CD14-positive monocyte (primary cell): ENCODE data around the gene CST7. TPM values are rescaled to one million over a fixed set of nuclear protein-coding genes. Genes with fewer than 3 reads are reported as not detected.
"Not testable (repeated sequence)": the region's sequence is repeated elsewhere in the genome, so short reads cannot be mapped to it uniquely, and the experiment has no call there.

Experiments used
- DNase-seq, 3 donors: peaks; one replicate each; pipeline ENCODE4 v3.0.0-alpha.2; 2011 to 2022
- H2AFZ ChIP-seq: 2 replicates; pipeline ENCODE4 v1.6.0; 2012; ENCODE audit warnings: mild to moderate bottlenecking, low read depth, low read length, inconsistent platforms; ENCODE audit not compliant: insufficient read depth, poor library complexity, severe bottlenecking
- H3K27ac ChIP-seq, 2 donors: 1 replicate in 1 of 2; 2 replicates in 1 of 2; pipeline ENCODE4 v1.5.1; 2012 to 2013; ENCODE audit warnings: low read length in 2 of 2, control low read depth in 1 of 2, inconsistent platforms in 1 of 2, low read depth in 1 of 2, mild to moderate bottlenecking in 1 of 2
- H3K27me3 ChIP-seq, 2 donors: one replicate each; pipeline versions ENCODE4 v1.6.0 to v1.6.1; 2011 to 2013; ENCODE audit warnings: low read length in 2 of 2; ENCODE audit not compliant: control insufficient read depth in 2 of 2, insufficient read depth in 2 of 2
- H3K36me3 ChIP-seq, 2 donors: replicated peaks in 1 of 2; 1 replicate in 1 of 2; 2 replicates in 1 of 2; pipeline versions ENCODE4 v1.5.1 to v1.6.1; 2012 to 2013; ENCODE audit warnings: low read length in 2 of 2, control low read depth in 1 of 2, inconsistent platforms in 1 of 2, mild to moderate bottlenecking in 1 of 2; ENCODE audit not compliant: insufficient read depth in 2 of 2, control insufficient read depth in 1 of 2
- H3K4me1 ChIP-seq, 2 donors: 1 replicate in 1 of 2; 2 replicates in 1 of 2; pipeline versions ENCODE4 v1.5.1 to v1.6.1; 2012 to 2013; ENCODE audit warnings: low read length in 2 of 2, control low read depth in 1 of 2, inconsistent platforms in 1 of 2, mild to moderate bottlenecking in 1 of 2, moderate library complexity in 1 of 2; ENCODE audit not compliant: insufficient read depth in 2 of 2, control insufficient read depth in 1 of 2
- H3K4me2 ChIP-seq: replicated peaks from 2 replicates; pipeline ENCODE3; 2012; ENCODE audit warnings: low read length, moderate library complexity, mild to moderate bottlenecking; ENCODE audit not compliant: poor library complexity, severe bottlenecking; ENCODE audit errors: extremely low read depth
- H3K4me3 ChIP-seq, 3 experiments: fragments of 200-600 bp in 1 of 3; sonication (generic) in 1 of 3; replicated peaks in 1 of 3; 1 replicate in 2 of 3; 2 replicates in 1 of 3; pipeline ENCODE4 v1.5.1; 2011 to 2013; ENCODE audit warnings: low read length in 3 of 3, mild to moderate bottlenecking in 3 of 3, control low read depth in 2 of 3, low read depth in 2 of 3, inconsistent platforms in 1 of 3, moderate library complexity in 1 of 3
- H3K79me2 ChIP-seq: 2 replicates; pipeline ENCODE4 v1.6.0; 2012; ENCODE audit warnings: mild to moderate bottlenecking, control low read depth, inconsistent platforms, low read length, moderate library complexity; ENCODE audit not compliant: insufficient read depth
- H3K9ac ChIP-seq: 2 replicates; pipeline ENCODE4 v1.6.0; 2017; ENCODE audit warnings: low read length, mild to moderate bottlenecking; ENCODE audit not compliant: insufficient read depth, poor library complexity, severe bottlenecking
- H3K9me3 ChIP-seq, 2 donors: replicated peaks in 1 of 2; 1 replicate in 1 of 2; 2 replicates in 1 of 2; pipeline versions ENCODE4 v1.5.1 to v1.6.1; 2012 to 2013; ENCODE audit warnings: low read length in 2 of 2, control low read depth in 1 of 2; ENCODE audit not compliant: control insufficient read depth in 1 of 2, insufficient read depth in 1 of 2
- H4K20me1 ChIP-seq: 2 replicates; pipeline ENCODE4 v1.6.0; 2012; ENCODE audit warnings: mild to moderate bottlenecking, low read length, control low read depth, moderate library complexity; ENCODE audit not compliant: insufficient read depth
- H3K27ac Mint-ChIP-seq, 7 donors: one replicate each; pipeline ENCODE4 v1.8.0; 2020; ENCODE audit warnings: mild to moderate bottlenecking in 7 of 7, mixed read lengths in 7 of 7, moderate library complexity in 6 of 7, inconsistent platforms in 2 of 7
- H3K27me3 Mint-ChIP-seq, 3 donors: one replicate each; pipeline ENCODE4 v1.8.0; 2021 to 2022; ENCODE audit warnings: low read depth in 3 of 3, mild to moderate bottlenecking in 3 of 3, mixed read lengths in 3 of 3, moderate library complexity in 3 of 3, inconsistent platforms in 1 of 3
- H3K36me3 Mint-ChIP-seq, 2 donors: one replicate each; pipeline ENCODE4 v1.8.0; 2020; ENCODE audit warnings: mixed read lengths in 2 of 2, inconsistent platforms in 1 of 2, mild to moderate bottlenecking in 1 of 2
- H3K4me1 Mint-ChIP-seq: one replicate; pipeline ENCODE4 v1.8.0; 2020; ENCODE audit warnings: mild to moderate bottlenecking, mixed read lengths
- H3K4me3 Mint-ChIP-seq, 2 donors: one replicate each; pipeline ENCODE4 v1.8.0; 2020; ENCODE audit warnings: mild to moderate bottlenecking in 2 of 2, mixed read lengths in 2 of 2, moderate library complexity in 1 of 2
- H3K9me3 Mint-ChIP-seq, 7 donors: one replicate each; pipeline ENCODE4 v1.8.0; 2020 to 2022; ENCODE audit warnings: mixed read lengths in 7 of 7, mild to moderate bottlenecking in 6 of 7, moderate library complexity in 6 of 7, inconsistent platforms in 2 of 7
- WGBS: methylation state at CpG from one replicate; pipeline ENCODE4 v1.1.5; 2013; ENCODE audit warnings: missing lambda C conversion rate; ENCODE audit not compliant: insufficient coverage; 5-methylcytosine and 5-hydroxymethylcytosine counted together
- intact Hi-C, 2 donors: fragments of 100-400 bp; cut with micrococcal nuclease; formaldehyde crosslinking; loops; one replicate each; pipeline versions ENCODE4 v1.15.0 to v1.15.1; 2023
- polyA plus RNA-seq, 3 donors: library from polyadenylated mRNA; depleted of rRNA in 1 of 3; unstranded in 2 of 3; stranded (reverse) in 1 of 3; fragments of 300-500 nt in 2 of 3; fragments of >200 nt in 1 of 3; fragmentation: Illumina TruSeq in 2 of 3; gene quantifications; 1 replicate in 2 of 3; 2 replicates in 1 of 3; pipeline ENCODE4 v1.2.3, GENCODE V29; 2012 to 2021
- TF ChIP-seq, protein P1 (sequence below): fragments of 200-600 bp; IDR thresholded peaks from one replicate; pipeline ENCODE4 v1.8.0; 2022; ENCODE audit warnings: antibody characterized with exemption, mild to moderate bottlenecking

Gene CST7
- polyA plus RNA-seq, 3 donors, result 1.2 to 3.2 (median 1.8) TPM

DNA sequence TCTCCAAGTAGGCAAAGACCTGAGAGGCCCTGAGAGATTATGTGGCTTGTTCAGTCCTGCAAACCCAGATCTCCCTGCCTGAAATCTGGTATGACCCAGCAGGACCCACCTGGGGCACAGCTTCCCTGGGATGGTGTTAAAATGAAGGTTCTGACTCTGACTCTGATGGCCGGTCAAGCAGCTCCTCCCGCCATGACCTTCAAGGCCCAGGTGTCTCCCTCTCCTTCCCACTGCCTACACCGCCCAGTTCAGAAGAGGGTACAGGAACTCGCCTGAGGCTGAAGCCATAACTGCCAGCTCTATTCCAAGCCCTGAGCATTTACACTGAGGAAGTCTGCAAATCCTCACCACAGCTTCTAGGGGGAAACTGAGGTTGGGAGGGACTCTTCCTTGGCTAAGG lies 5.9 kb upstream of the CST7 start:
- Histone ChIP-seq H3K9me3 (peaks cover 5 to 8% of the 10 kb centered on the region in 2 donors), H3K79me2 (no peaks in the 10 kb centered on the region), H3K27me3 (no peaks in the 10 kb centered on the region), H2AFZ (no peak overlapping the region), H3K4me3 (no peak overlapping the region), H3K27ac (no peak overlapping the region), H4K20me1 (no peaks in the 10 kb centered on the region), H3K36me3 (no peaks in the 10 kb centered on the region), H3K4me2 (no peak overlapping the region), H3K4me1 (no peaks in the 10 kb centered on the region), H3K9ac (no peak overlapping the region)
- H3K27me3 Mint-ChIP-seq, result no peaks in the 10 kb centered on the region
- H3K4me3 Mint-ChIP-seq, result no peak overlapping the region
- H3K36me3 Mint-ChIP-seq, result peaks cover 3 to 7% of the 10 kb centered on the region in 2 donors
- no peak overlapping the region for H3K27ac Mint-ChIP-seq
- intact Hi-C loops, result no loop called here
- 100% methylated on average over 3 of the region's 4 CpGs for WGBS
- peaks cover 5% of the 10 kb centered on the region for H3K4me1 Mint-ChIP-seq
- DNase-seq, result no peak
- TF ChIP-seq, protein P1, sequence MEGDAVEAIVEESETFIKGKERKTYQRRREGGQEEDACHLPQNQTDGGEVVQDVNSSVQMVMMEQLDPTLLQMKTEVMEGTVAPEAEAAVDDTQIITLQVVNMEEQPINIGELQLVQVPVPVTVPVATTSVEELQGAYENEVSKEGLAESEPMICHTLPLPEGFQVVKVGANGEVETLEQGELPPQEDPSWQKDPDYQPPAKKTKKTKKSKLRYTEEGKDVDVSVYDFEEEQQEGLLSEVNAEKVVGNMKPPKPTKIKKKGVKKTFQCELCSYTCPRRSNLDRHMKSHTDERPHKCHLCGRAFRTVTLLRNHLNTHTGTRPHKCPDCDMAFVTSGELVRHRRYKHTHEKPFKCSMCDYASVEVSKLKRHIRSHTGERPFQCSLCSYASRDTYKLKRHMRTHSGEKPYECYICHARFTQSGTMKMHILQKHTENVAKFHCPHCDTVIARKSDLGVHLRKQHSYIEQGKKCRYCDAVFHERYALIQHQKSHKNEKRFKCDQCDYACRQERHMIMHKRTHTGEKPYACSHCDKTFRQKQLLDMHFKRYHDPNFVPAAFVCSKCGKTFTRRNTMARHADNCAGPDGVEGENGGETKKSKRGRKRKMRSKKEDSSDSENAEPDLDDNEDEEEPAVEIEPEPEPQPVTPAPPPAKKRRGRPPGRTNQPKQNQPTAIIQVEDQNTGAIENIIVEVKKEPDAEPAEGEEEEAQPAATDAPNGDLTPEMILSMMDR, result no peak
- H3K9me3 Mint-ChIP-seq, result peaks cover 37 to 48% (median 42%) of the 10 kb centered on the region in 7 donors

DNA sequence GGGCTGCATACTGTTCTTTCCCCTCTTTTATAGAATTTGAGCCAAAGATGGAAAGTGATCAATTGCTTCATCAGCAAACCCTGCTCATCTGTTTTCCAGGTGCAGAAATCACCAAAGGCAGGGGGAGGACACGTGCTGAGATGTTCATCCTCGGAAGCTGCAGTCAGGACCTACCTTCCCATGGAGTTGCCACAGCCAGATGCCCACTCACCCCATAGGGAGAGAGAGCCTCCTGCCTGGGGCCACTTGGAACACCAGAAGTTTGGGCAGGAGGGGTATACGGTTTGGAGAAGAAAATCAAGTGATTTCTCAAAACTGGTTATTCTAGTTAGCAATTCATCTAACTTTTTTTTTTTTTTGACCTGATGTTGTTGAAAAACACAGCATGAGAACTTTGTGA lies 5.3 kb upstream of the CST7 start:
- no peaks in the 10 kb centered on the region for H3K79me2 ChIP-seq
- intact Hi-C loops, result no loop called here
- 100% methylated on average over 1 of the region's 3 CpGs for WGBS
- peaks cover under 1 to 3% of the 10 kb centered on the region in 2 donors for H3K4me1 ChIP-seq
- H3K4me3 ChIP-seq, result no peak overlapping the region
- no peak overlapping the region for H3K4me3 Mint-ChIP-seq
- H3K9ac ChIP-seq, result no peak overlapping the region
- no peak for DNase-seq
- no peaks in the 10 kb centered on the region for H3K36me3 ChIP-seq
- H3K27ac ChIP-seq, result no peak overlapping the region
- H3K27ac Mint-ChIP-seq, result no peak overlapping the region
- H3K27me3 Mint-ChIP-seq, result peaks cover 0 to 2% (median 2%) of the 10 kb centered on the region in 3 donors
- TF ChIP-seq, protein P1, result no peak
- H3K4me1 Mint-ChIP-seq, result peaks cover 10% of the 10 kb centered on the region
- peaks cover 41 to 48% (median 44%) of the 10 kb centered on the region in 7 donors for H3K9me3 Mint-ChIP-seq
- H3K4me2 ChIP-seq, result no peak overlapping the region
- H3K27me3 ChIP-seq, result no peaks in the 10 kb centered on the region
- H2AFZ ChIP-seq, result no peak overlapping the region
- H3K36me3 Mint-ChIP-seq, result peaks cover 3 to 7% of the 10 kb centered on the region in 2 donors
- H3K9me3 ChIP-seq, result peaks cover 5 to 8% of the 10 kb centered on the region in 2 donors
- H4K20me1 ChIP-seq, result no peaks in the 10 kb centered on the region

DNA sequence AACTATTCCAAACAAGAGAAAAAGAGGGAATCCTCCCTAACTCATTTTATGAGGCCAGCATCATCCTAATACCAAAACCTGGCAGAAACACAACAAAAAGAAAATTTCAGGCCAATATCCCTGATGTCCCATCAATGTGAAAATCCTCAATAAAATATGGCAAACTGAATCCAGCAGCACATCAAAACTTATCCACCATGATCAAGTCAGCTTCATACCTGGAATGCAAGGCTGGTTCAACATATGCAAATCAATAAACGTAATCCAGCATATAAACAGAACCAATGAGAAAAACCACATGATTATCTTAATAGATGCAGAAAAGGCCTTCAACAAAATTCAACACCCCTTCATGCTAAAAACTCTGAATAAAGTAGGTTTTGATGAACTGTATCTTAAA lies 2.7 kb upstream of the CST7 start:
- H3K9me3 ChIP-seq, H4K20me1 ChIP-seq, DNase-seq, H3K27ac Mint-ChIP-seq, H3K9ac ChIP-seq, H3K4me3 Mint-ChIP-seq, H3K4me3 ChIP-seq, H3K27ac ChIP-seq, H3K36me3 ChIP-seq, H3K36me3 Mint-ChIP-seq, H2AFZ ChIP-seq, intact Hi-C loops, H3K27me3 Mint-ChIP-seq, H3K27me3 ChIP-seq, H3K4me2 ChIP-seq: not testable (repeated sequence)
- no CpG with 5 or more reads among the region's 1 CpG for WGBS
- peaks cover 36% of the 10 kb centered on the region for H3K4me1 Mint-ChIP-seq
- peaks cover 37 to 47% (median 38%) of the 10 kb centered on the region in 7 donors for H3K9me3 Mint-ChIP-seq
- Histone ChIP-seq H3K79me2 (peaks cover 24% of the 10 kb centered on the region), H3K4me1 (peaks cover 27 to 29% of the 10 kb centered on the region in 2 donors)
